ENCODE data around the gene F8. TPM values are rescaled to one million over a fixed set of nuclear protein-coding genes. Genes with fewer than 3 reads are reported as not detected.

Gene F8
- total RNA-seq, 4 donors from 2014 or later = 11.8 to 63.0 (median 28.5) TPM

GRCh38 chrX:154981116-154981411 is 41.5 kb downstream of the F8 start:
- no peak for TF ChIP-seq POLR2A (IDR thresholded peaks at IDR 0.05)
- TF ChIP-seq, protein P1, sequence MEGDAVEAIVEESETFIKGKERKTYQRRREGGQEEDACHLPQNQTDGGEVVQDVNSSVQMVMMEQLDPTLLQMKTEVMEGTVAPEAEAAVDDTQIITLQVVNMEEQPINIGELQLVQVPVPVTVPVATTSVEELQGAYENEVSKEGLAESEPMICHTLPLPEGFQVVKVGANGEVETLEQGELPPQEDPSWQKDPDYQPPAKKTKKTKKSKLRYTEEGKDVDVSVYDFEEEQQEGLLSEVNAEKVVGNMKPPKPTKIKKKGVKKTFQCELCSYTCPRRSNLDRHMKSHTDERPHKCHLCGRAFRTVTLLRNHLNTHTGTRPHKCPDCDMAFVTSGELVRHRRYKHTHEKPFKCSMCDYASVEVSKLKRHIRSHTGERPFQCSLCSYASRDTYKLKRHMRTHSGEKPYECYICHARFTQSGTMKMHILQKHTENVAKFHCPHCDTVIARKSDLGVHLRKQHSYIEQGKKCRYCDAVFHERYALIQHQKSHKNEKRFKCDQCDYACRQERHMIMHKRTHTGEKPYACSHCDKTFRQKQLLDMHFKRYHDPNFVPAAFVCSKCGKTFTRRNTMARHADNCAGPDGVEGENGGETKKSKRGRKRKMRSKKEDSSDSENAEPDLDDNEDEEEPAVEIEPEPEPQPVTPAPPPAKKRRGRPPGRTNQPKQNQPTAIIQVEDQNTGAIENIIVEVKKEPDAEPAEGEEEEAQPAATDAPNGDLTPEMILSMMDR (IDR thresholded peaks at IDR 0.05) = no peak
- Histone ChIP-seq H3K9me3 (peaks cover 0 to 3% of the 10 kb centered on the region in 2 donors), H3K27me3 (no peaks in the 10 kb centered on the region), H3K4me1 (no peaks in the 10 kb centered on the region), H3K36me3 (no peaks in the 10 kb centered on the region), H3K27ac (no peak overlapping the region), H3K4me3 (peak overlapping the region in 1 of 2 donors; percentile 34)
- intact Hi-C loops (cut with DNase I; ENCODE audit: low total_unique reads) = no loop called here
- DNase-seq = no peak

DNA sequence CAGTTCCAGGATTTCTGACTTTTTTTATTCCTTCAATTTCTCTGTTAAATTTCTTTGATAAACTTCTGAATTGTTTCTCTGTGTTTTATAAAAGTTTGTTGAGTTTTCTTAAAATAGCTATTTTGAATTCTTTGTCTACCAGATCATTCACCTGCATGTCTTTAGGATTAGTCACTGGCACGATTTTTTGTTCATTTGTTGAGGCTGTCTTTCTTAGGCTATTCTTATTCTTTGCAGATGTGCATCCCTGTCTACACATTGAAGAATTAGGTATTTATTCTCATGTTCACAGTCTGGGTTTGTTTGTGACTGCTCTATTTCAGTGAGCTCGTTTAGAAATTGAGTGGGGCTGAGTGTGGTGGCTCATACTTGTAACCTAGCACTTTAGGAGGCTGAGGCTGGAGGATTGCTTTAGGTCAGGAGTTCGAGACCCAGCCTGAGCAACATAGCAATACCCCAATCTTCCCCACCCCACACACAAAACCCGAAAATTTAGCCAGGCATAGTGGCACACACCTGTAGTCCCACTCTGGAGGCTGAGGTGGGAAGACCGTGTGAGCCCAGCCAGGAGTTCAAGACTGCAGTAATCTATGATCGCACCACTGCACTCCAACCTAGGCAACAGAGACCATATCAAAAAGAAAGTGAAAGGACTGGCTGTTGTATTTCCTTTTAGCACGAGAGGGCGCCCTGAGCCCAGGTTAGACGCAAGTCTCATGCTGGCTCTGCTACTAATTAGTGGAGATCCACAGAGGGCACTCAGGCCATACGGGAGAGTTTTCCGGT is 42.0 kb downstream of the F8 start:
- H3K27me3 ChIP-seq = no peaks in the 10 kb centered on the region
- no peaks in the 10 kb centered on the region for H3K36me3 ChIP-seq
- H3K4me3 ChIP-seq = peak overlapping the region in 1 of 2 donors; percentile 34
- H3K9me3 ChIP-seq = peaks cover 0 to 3% of the 10 kb centered on the region in 2 donors
- intact Hi-C loops (cut with DNase I; ENCODE audit: low total_unique reads) = no loop called here
- DNase-seq = peak; percentile 73 to 75
- TF ChIP-seq POLR2A (IDR thresholded peaks at IDR 0.05) = no peak
- TF ChIP-seq, protein P1 (IDR thresholded peaks at IDR 0.05) = peak; percentile 56 to 73 (median 67)
- no peaks in the 10 kb centered on the region for H3K4me1 ChIP-seq
- no peak overlapping the region for H3K27ac ChIP-seq

GRCh38 chrX:154979629-154980028 is 42.9 kb downstream of the F8 start:
- H3K9me3 ChIP-seq = peaks cover 0 to 3% of the 10 kb centered on the region in 2 donors
- H3K4me1 ChIP-seq = no peaks in the 10 kb centered on the region
- DNase-seq = no peak
- H3K36me3 ChIP-seq = no peaks in the 10 kb centered on the region
- no peaks in the 10 kb centered on the region for H3K27me3 ChIP-seq
- H3K4me3 ChIP-seq = no peak overlapping the region
- TF ChIP-seq, protein P1 (IDR thresholded peaks at IDR 0.05) = no peak
- no peak for TF ChIP-seq POLR2A (IDR thresholded peaks at IDR 0.05)
- intact Hi-C loops (cut with DNase I; ENCODE audit: low total_unique reads) = no loop called here
- no peak overlapping the region for H3K27ac ChIP-seq

DNA sequence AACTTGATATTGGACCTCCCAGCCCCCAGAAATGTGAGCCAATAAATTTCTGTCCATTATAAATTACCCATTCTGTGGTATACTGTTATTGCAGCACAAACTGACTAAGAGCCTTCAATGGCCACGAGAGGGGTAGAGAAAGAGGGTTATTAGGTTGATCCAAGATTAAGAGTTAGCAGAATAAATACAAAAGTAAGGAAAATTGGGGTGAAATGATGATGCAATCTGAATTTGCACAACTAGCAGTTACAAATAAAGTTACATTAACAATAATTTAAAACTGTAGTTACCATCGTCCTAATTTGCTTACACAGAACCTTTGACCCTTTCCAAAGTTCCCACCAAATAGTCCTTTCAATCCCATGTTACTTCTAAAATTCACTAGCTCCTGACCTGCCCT is 54.2 kb downstream of the F8 start:
- Histone ChIP-seq H3K27ac (no peak overlapping the region), H3K27me3 (no peaks in the 10 kb centered on the region), H3K36me3 (no peaks in the 10 kb centered on the region), H3K4me3 (no peak overlapping the region), H3K4me1 (no peaks in the 10 kb centered on the region), H3K9me3 (no peaks in the 10 kb centered on the region)
- DNase-seq = no peak
- intact Hi-C loops (cut with DNase I; ENCODE audit: low total_unique reads) = no loop called here
- TF ChIP-seq, protein P1 (IDR thresholded peaks at IDR 0.05) = no peak
- no peak for TF ChIP-seq POLR2A (IDR thresholded peaks at IDR 0.05)

GRCh38 chrX:154967603-154968002 is 54.9 kb downstream of the F8 start:
- Histone ChIP-seq H3K4me1 (no peaks in the 10 kb centered on the region), H3K36me3 (no peaks in the 10 kb centered on the region), H3K27ac (no peak overlapping the region), H3K9me3 (no peaks in the 10 kb centered on the region), H3K4me3 (no peak overlapping the region), H3K27me3 (no peaks in the 10 kb centered on the region)
- no peak for DNase-seq
- intact Hi-C loops (cut with DNase I; ENCODE audit: low total_unique reads) = no loop called here
- TF ChIP-seq POLR2A (IDR thresholded peaks at IDR 0.05) = no peak
